AG09319 (cell line): ENCODE data around the gene HDAC6.
"Not testable (repeated sequence)": the region's sequence is repeated elsewhere in the genome, so short reads cannot be mapped to it uniquely, and the experiment has no call there.

Experiments
- DNase-seq: peaks from one replicate; pipeline ENCODE4 v3.0.0-alpha.2; 2010; ENCODE audit warnings: low read depth; ENCODE audit errors: extremely low read depth
- TF ChIP-seq, protein P1 (sequence below): IDR thresholded peaks from 2 replicates; pipeline ENCODE4 v1.5.1; 2011; ENCODE audit warnings: low read depth, mild to moderate bottlenecking, inconsistent platforms, low read length, moderate library complexity

The HDAC6 gene

GRCh38 chrX:48833542-48834138, 31.8 kb downstream of the HDAC6 start:
- TF ChIP-seq, protein P1, sequence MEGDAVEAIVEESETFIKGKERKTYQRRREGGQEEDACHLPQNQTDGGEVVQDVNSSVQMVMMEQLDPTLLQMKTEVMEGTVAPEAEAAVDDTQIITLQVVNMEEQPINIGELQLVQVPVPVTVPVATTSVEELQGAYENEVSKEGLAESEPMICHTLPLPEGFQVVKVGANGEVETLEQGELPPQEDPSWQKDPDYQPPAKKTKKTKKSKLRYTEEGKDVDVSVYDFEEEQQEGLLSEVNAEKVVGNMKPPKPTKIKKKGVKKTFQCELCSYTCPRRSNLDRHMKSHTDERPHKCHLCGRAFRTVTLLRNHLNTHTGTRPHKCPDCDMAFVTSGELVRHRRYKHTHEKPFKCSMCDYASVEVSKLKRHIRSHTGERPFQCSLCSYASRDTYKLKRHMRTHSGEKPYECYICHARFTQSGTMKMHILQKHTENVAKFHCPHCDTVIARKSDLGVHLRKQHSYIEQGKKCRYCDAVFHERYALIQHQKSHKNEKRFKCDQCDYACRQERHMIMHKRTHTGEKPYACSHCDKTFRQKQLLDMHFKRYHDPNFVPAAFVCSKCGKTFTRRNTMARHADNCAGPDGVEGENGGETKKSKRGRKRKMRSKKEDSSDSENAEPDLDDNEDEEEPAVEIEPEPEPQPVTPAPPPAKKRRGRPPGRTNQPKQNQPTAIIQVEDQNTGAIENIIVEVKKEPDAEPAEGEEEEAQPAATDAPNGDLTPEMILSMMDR: no peak
- DNase-seq: no peak

DNA sequence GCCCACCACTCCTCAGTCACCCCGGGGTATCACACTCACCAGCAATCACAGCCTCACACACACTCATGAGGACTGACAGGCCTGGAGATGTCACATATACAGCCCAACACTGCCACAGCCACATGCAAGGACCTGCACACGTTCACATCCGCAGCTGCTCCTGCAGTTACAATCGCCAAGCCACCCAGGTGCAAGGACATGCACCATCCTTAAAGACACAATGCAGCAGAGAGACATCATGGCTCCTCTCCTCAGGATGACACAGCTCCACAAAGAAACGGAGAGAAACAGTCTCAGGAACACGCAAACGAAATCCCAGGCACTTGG, 32.5 kb downstream of the HDAC6 start:
- DNase-seq: no peak
- TF ChIP-seq, protein P1: no peak

GRCh38 chrX:48835524-48836329, 33.9 kb downstream of the HDAC6 start, which contains the start of gene PCSK1N:
PCSK1N (minus strand) TSS chrX:48835610; CDS start chrX:48835532, 78 bp downstream.
- DNase-seq: no peak

GRCh38 chrX:48839686-48840085, 37.8 kb downstream of the HDAC6 start:
- DNase-seq: no peak
- TF ChIP-seq, protein P1: no peak

More at GRCh38 chrX:48835524-48836329, 33.9 kb downstream of the HDAC6 start, which contains the start of gene PCSK1N:
- TF ChIP-seq, protein P1: no peak

- DNase-seq: no peak
- TF ChIP-seq, protein P1: no peak
These were observed 47.0 kb downstream of the HDAC6 start for GRCh38 chrX:48848847-48849246.

- DNase-seq: no peak
- TF ChIP-seq, protein P1: no peak
These were observed 51.0 kb downstream of the HDAC6 start for GRCh38 chrX:48852857-48853256.

- DNase-seq: not testable (repeated sequence)
These were observed 51.6 kb downstream of the HDAC6 start for GRCh38 chrX:48853494-48853893.

- not testable (repeated sequence) for DNase-seq
These were observed 52.4 kb downstream of the HDAC6 start for GRCh38 chrX:48854121-48854804.
